Activated CD8-positive, alpha-beta memory T cell treated with anti-CD3 and anti-CD28 coated beads for 24 hours (primary cell): ENCODE data around the gene NKD2.
"Not testable (repeated sequence)": the region's sequence is repeated elsewhere in the genome, so short reads cannot be mapped to it uniquely, and the experiment has no call there.

Experiments
- DNase-seq: peaks from one replicate; pipeline ENCODE4 v3.0.0-alpha.2; 2020

The NKD2 gene

GRCh38 chr5:1059884-1060263, 51.3 kb downstream of the NKD2 start:
- DNase-seq: no peak

GRCh38 chr5:1060535-1060981, 52.0 kb downstream of the NKD2 start:
- DNase-seq: no peak

GRCh38 chr5:1061292-1061691, 52.7 kb downstream of the NKD2 start:
- not testable (repeated sequence) for DNase-seq

- no peak for DNase-seq
Observed at GRCh38 chr5:1061916-1062315, 53.3 kb downstream of the NKD2 start.

- DNase-seq: no peak
Observed at GRCh38 chr5:1062761-1063568, 54.4 kb downstream of the NKD2 start.

GRCh38 chr5:1063661-1064382, 55.2 kb downstream of the NKD2 start:
- DNase-seq: no peak

- no peak for DNase-seq
Observed at GRCh38 chr5:1064383-1065142, 56.0 kb downstream of the NKD2 start.

GRCh38 chr5:1065143-1065750, 56.6 kb downstream of the NKD2 start:
- no peak for DNase-seq

- DNase-seq: no peak
Observed at GRCh38 chr5:1065891-1066650, 57.5 kb downstream of the NKD2 start.

GRCh38 chr5:1066676-1067075, 58.1 kb downstream of the NKD2 start:
- DNase-seq: no peak

- no peak for DNase-seq
Observed at GRCh38 chr5:1067141-1068121, 58.8 kb downstream of the NKD2 start.

GRCh38 chr5:1068204-1068894, 59.7 kb downstream of the NKD2 start:
- no peak for DNase-seq

- DNase-seq: no peak
Observed at GRCh38 chr5:1068895-1069719, 60.5 kb downstream of the NKD2 start.

GRCh38 chr5:1069720-1070088, 61.1 kb downstream of the NKD2 start:
- no peak for DNase-seq

- no peak for DNase-seq
Observed at GRCh38 chr5:1073239-1074102, 64.9 kb downstream of the NKD2 start.

- DNase-seq: no peak
Observed at GRCh38 chr5:1074226-1074625, 65.6 kb downstream of the NKD2 start.

- DNase-seq: no peak
Observed at GRCh38 chr5:1074816-1075554, 66.4 kb downstream of the NKD2 start.

GRCh38 chr5:1075555-1075881, 66.9 kb downstream of the NKD2 start:
- no peak for DNase-seq
